WERI-Rb-1 (cell line): Measurements from ENCODE around the gene POLR3B.

Experiments
- DNase-seq: peaks from one replicate; pipeline ENCODE4 v3.0.0-alpha.2; 2020
- H3K27ac ChIP-seq: fragments of 250-450 bp; sonication (Bioruptor Pico); 2 replicates; pipeline ENCODE4 v1.5.1; 2020; ENCODE audit warnings: mild to moderate bottlenecking, moderate library complexity
- H3K27me3 ChIP-seq: fragments of 250-450 bp; sonication (Bioruptor Pico); 2 replicates; pipeline ENCODE4 v1.5.1; 2021; ENCODE audit warnings: mild to moderate bottlenecking, low read depth, moderate library complexity; ENCODE audit not compliant: insufficient read depth, severe bottlenecking
- H3K36me3 ChIP-seq: fragments of 250-450 bp; sonication (Bioruptor Pico); 2 replicates; pipeline ENCODE4 v1.5.1; 2020; ENCODE audit warnings: mild to moderate bottlenecking, moderate library complexity
- H3K4me3 ChIP-seq: 2 replicates; pipeline ENCODE4 v1.5.1; 2011; ENCODE audit warnings: low read depth, mild to moderate bottlenecking, control low read depth, low read length
- H3K9me3 ChIP-seq: fragments of 250-450 bp; sonication (Bioruptor Pico); 2 replicates; pipeline ENCODE4 v1.5.1; 2021; ENCODE audit warnings: mild to moderate bottlenecking, moderate library complexity; ENCODE audit not compliant: severe bottlenecking
- CTCF ChIP-seq: IDR thresholded peaks from 2 replicates; pipeline ENCODE4 v1.5.1; 2011; ENCODE audit warnings: low read depth, mild to moderate bottlenecking, control low read depth, inconsistent platforms, low read length

Gene POLR3B

DNA sequence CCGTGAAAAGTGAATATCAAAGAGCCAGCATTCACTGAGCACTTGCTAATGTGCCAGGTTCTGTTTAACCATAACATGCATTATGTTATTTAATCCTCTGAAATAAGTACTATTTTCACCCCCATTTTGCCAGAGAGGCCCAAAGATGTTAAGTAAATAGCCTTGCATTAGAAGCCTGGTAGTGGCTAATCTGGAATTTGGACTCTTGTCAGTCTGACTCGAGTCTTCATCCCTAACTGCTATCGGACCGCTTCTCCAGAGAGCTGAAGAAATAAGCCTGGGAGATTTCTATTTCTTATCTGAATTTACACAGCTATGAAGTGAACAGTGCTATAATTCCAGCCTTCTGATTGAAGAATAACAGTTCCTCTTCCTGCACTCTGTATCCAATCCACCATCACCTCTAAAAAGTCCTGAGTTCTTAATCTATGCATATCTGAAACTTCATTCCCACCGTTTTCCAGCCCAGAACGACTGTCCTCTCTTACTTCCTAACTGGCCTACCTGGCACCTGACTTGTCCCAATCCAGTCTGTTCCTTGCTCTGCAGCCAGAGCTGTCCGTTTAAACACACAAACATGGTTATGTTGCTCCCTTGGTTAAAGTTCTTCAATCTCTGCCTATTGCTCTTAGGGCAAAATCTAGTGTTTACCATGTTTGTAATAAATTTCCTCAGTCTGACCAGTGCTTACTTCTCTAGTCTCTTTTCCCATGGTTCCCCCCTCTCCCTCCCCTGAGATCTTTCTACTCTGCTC is 2.3 kb downstream of the POLR3B start:
- Histone ChIP-seq H3K27ac (no peak overlapping the region), H3K4me3 (no peak overlapping the region), H3K27me3 (no peaks in the 10 kb centered on the region), H3K36me3 (no peaks in the 10 kb centered on the region), H3K9me3 (no peaks in the 10 kb centered on the region)
- no peak for TF ChIP-seq CTCF
- DNase-seq: no peak

- H3K9me3 ChIP-seq: no peaks in the 10 kb centered on the region
- H3K27me3 ChIP-seq: no peaks in the 10 kb centered on the region
- H3K4me3 ChIP-seq: no peak overlapping the region
- H3K27ac ChIP-seq: no peak overlapping the region
- TF ChIP-seq CTCF: no peak
- H3K36me3 ChIP-seq: no peaks in the 10 kb centered on the region
- DNase-seq: no peak
Measured at GRCh38 chr12:106360400-106360994, 2.9 kb downstream of the POLR3B start.

- no peaks in the 10 kb centered on the region for H3K36me3 ChIP-seq
- H3K9me3 ChIP-seq: no peaks in the 10 kb centered on the region
- no peak overlapping the region for H3K27ac ChIP-seq
- no peak overlapping the region for H3K4me3 ChIP-seq
- H3K27me3 ChIP-seq: no peaks in the 10 kb centered on the region
- DNase-seq: no peak
- TF ChIP-seq CTCF: no peak
Measured at GRCh38 chr12:106362971-106363370, 5.4 kb downstream of the POLR3B start.

DNA sequence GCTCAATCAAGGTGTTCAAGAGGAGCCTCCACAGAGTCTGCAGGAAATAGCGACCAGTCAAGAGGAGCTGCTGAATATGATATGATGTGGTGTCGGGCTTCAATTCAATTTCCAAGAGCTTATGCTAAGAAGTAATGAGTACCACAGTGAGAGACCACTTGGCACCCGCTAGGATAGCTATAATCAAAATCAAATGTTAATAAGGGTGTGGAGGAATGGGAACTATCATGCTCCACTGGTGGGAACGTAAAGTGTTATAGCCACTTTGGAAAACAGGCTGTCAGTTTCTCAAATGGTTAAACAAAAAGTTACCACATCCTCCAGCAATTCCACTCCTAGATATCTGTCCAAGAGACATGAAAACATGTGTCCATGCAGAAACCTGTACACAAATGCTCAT is 6.7 kb downstream of the POLR3B start:
- H3K27ac ChIP-seq: no peak overlapping the region
- no peak overlapping the region for H3K4me3 ChIP-seq
- H3K27me3 ChIP-seq: no peaks in the 10 kb centered on the region
- no peaks in the 10 kb centered on the region for H3K36me3 ChIP-seq
- DNase-seq: no peak
- no peaks in the 10 kb centered on the region for H3K9me3 ChIP-seq
- no peak for TF ChIP-seq CTCF

- Histone ChIP-seq H3K27ac (no peak overlapping the region), H3K36me3 (no peaks in the 10 kb centered on the region), H3K9me3 (no peaks in the 10 kb centered on the region), H3K27me3 (no peaks in the 10 kb centered on the region), H3K4me3 (no peak overlapping the region)
- TF ChIP-seq CTCF: no peak
- no peak for DNase-seq
Measured at GRCh38 chr12:106369624-106370346, 12.2 kb downstream of the POLR3B start.
